C4-2B (cell line): Measurements from ENCODE around the gene ZNF521.

Experiments
- H3K27ac ChIP-seq: fragments of 450-650 bp; 2 replicates; pipeline ENCODE4 v1.5.1; 2017
- ZFX ChIP-seq: fragments of 450-650 bp; IDR thresholded peaks from 2 replicates; pipeline ENCODE4 v1.6.1; 2017
- TF ChIP-seq, protein P1 (sequence below): fragments of 450-650 bp; conservative IDR thresholded peaks from 2 replicates; pipeline ENCODE4 v1.5.1; 2017; ENCODE audit warnings: mild to moderate bottlenecking

The ZNF521 gene

DNA sequence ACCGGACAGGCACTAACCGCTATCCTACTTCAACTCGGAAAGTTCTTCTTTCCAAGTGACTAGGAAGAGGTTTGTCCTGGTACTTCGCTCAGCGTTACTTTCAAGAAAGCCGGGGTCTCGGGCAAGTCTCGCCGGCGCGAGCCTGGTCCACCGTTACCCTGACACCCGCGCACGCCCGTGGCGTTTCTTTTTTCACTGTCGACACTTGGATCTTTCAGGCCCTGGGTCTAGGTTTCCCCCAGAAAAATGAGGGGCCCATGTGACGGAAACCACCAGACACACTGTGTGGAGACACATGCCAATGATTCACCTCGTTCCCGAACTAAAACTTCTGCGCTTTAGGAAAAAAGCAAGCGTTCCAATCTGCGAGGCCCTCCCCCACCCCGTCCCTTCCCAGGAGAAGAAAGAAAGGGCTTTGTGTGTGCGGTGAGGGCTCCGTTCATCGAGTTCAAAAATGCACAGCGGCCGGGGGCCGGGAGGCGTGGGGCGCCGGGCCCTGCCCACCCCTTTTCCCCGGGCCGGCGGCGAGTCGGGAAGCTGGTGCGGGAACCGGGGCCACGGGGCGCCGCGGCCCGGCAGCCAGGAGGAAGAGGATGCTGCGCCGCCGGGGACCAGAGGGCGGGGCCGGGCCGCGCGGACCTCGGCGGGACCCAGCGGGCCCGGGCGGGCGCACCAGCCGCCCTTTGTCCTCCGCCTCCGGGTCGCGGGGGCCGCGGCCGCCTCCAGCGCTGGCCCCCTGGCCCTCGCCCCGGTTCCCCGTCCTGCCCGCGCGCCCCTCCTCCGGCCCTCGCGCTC is 2.6 kb downstream of the ZNF521 start:
- H3K27ac ChIP-seq: no peak overlapping the region
- TF ChIP-seq, protein P1, sequence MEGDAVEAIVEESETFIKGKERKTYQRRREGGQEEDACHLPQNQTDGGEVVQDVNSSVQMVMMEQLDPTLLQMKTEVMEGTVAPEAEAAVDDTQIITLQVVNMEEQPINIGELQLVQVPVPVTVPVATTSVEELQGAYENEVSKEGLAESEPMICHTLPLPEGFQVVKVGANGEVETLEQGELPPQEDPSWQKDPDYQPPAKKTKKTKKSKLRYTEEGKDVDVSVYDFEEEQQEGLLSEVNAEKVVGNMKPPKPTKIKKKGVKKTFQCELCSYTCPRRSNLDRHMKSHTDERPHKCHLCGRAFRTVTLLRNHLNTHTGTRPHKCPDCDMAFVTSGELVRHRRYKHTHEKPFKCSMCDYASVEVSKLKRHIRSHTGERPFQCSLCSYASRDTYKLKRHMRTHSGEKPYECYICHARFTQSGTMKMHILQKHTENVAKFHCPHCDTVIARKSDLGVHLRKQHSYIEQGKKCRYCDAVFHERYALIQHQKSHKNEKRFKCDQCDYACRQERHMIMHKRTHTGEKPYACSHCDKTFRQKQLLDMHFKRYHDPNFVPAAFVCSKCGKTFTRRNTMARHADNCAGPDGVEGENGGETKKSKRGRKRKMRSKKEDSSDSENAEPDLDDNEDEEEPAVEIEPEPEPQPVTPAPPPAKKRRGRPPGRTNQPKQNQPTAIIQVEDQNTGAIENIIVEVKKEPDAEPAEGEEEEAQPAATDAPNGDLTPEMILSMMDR: no peak
- no peak for TF ChIP-seq ZFX

DNA sequence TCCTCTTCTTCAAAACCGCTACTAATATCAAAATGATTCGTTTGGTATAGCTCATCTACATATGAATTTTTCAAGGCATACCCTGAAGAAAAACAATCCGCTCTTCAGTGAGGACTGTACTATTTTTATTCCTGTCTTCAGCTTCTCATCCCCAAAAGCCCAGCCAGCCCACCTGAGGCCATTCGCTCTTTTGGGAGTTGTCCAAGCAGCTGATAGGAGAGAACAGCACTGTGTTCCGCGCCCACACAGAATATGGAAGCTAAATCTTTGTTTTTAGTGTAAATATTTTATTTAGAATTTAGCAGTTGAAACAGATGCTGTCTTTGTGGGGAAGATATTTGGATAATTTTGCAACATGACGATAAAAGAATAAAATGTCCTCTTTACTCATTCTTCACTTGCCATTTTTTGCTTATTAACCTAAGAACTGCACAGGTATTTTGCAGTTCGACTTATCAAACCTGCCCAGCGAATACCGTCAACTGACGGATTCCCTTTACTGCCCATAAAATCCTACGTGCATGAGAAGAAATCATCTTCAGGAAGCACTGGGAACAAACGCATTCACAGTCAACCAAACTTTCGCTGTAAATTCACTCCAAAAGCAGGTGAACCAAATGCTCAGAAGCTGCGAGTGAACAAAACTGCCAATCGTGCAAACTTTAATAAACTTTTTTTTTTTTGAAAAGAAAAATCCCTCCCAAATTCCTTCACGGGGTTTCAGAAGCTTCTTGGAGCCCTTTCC is 3.4 kb downstream of the ZNF521 start:
- no peak for TF ChIP-seq ZFX
- TF ChIP-seq, protein P1: no peak
- H3K27ac ChIP-seq: no peak overlapping the region

DNA sequence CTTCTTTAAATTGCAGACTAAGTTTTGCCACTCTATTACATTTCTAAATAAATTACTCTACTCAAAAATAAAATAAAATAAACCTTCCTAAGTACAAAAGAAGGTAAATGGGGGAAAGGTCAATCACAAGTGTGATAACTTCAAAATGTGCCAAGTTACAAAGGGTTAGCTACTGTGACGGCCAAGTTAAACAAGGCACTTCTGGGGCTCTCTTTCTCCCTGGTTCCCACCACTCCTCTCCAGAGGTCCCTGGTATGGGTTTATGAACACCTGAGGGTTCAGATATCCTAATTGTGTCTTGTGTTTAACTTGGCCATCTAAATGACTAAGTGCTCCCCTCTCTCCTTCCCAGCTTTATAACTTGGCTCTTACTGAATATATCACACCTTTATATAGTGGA is 5.4 kb downstream of the ZNF521 start:
- TF ChIP-seq, protein P1: no peak
- TF ChIP-seq ZFX: no peak
- H3K27ac ChIP-seq: no peak overlapping the region

DNA sequence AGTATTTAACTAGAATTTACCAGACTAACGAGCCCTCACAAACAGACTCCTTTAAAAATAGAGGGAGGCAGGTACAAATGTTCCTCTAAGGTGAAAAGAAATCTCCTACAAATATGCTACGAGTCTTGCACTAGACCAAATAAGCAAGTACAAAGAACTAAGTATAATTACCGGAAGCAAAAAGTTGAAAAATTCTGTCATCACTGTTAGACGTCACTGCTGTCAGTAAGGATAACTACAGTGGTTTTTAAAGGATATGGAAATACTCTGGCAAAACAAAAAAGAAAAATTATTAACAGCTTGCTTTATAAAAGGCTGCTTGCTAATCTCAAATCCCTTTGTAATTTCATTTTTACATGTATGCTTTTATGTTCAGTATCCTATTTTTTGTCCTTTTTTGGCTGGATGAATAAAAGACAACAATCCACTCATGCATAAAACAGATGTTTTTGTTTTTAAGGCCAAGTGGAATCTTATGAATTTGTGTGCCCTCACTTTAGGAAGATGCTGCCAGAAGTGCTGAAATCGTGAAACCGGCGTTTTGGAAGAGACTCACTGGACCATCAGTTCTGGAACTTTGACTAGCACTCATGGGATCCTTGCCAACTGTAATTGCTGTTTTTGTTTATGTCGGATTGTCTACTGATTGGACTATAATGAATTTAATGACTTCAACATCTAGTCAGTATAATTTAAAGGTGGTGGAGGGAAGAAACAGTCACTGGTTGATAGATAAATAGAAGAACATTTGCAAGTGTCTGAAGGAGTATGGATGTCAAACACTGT is 6.7 kb downstream of the ZNF521 start:
- TF ChIP-seq, protein P1: no peak
- no peak for TF ChIP-seq ZFX

DNA sequence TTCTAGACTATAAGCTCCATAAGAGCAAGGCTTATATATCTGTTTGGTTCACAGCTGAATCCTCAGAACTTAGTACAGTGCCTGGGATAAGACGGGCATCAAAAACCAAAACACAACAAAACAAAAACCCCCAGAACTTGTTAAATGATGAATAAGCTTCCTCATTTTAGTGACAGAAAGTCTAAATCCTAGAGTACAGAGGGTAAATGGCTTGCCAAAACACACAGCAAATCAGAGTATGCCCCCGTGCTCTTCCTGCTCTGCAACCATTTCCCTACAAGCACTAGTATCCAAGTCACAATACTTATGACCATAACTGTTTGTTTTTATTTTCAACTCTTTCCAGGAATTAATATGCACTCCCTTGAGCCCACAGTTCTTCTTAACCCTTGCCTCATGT is 10.1 kb downstream of the ZNF521 start:
- H3K27ac ChIP-seq: no peak overlapping the region
- no peak for TF ChIP-seq ZFX
- TF ChIP-seq, protein P1: no peak

More for the DNA sequence above, 6.7 kb downstream of the ZNF521 start:
- H3K27ac ChIP-seq: no peak overlapping the region

DNA sequence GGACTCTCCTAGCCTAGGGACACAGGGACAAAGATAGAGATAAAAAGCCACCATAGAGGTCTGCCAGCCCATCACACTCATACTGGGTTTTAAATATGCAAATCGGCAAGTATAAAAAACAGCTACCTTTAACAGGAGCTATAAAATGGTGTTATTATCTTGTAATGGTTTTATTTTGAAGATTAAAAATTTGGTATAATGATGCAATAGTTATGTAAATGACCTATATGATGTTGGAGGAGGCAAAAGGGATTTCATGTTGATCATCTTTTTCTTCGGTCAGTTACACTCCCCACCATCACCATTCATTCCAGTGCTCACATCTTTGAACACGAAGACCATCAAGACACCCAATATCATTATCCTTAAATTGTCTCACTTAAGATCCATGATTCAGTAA is 11.2 kb downstream of the ZNF521 start:
- no peak for TF ChIP-seq ZFX
- TF ChIP-seq, protein P1: no peak

More for the DNA sequence above, 11.2 kb downstream of the ZNF521 start:
- H3K27ac ChIP-seq: no peak overlapping the region
